HG02759 (cell line): ENCODE results near the gene OR2T4.

Experiments used
- ATAC-seq: cut with Tn5 transposase; IDR thresholded peaks from one replicate; pipeline ENCODE4 v1.9.1; 2021; ENCODE audit warnings: mild to moderate bottlenecking, moderate library complexity; ENCODE audit not compliant: unreplicated experiment

Gene OR2T4, protein sequence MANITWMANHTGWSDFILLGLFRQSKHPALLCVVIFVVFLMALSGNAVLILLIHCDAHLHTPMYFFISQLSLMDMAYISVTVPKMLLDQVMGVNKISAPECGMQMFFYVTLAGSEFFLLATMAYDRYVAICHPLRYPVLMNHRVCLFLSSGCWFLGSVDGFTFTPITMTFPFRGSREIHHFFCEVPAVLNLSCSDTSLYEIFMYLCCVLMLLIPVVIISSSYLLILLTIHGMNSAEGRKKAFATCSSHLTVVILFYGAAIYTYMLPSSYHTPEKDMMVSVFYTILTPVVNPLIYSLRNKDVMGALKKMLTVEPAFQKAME

GRCh38 chr1:248361121-248361715 is at the start of gene OR2T4:
Gene OR2T4, plus strand, starts transcription at chr1:248361665. Its CDS starts 0 bp downstream, at chr1:248361665.
- ATAC-seq, result no peak

DNA sequence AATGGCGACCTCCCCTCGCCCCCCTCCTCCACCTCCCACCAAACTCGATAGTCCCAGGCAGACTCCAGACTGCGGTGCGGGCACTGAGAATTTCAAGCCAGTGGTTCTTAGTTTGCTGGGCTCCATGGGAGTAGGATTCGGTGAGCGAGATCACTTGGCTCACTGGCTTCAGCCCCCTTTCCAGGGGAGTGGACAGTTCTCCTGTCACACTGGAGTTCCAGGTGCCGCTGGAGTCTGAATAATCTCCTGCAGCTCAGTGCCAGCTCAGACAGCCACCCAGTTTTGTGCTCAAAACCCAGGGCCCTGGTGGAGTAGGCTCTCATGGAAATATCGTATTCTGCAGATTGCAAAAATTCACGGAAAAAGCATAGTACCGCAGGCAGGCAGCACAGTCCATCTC is 44.7 kb upstream of the OR2T4 start:
- no peak for ATAC-seq

- no peak for ATAC-seq
Observed at GRCh38 chr1:248324468-248324867, 37.0 kb upstream of the OR2T4 start, which contains the start of gene OR2M7. Gene OR2M7, minus strand, starts transcription at chr1:248324568. Its CDS starts 0 bp downstream, at chr1:248324568.

DNA sequence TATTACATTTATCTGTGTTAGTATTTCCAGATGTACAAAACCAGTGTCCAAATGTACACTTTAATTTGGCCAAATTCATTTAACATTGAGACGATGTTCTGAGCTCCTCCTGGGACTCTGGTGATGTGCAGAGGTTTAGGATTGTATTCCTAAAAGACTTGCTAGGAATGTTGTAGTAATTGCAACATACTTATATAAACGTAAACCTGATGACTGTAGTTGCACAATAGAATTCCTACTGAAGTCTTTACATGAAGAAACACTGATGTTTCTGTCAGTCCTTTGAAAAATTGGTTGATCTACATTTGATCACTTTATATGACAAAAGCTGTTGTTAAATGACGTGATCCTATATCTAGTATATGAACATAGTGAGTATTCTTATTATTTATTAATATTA is 18.0 kb upstream of the OR2T4 start:
- no peak for ATAC-seq

DNA sequence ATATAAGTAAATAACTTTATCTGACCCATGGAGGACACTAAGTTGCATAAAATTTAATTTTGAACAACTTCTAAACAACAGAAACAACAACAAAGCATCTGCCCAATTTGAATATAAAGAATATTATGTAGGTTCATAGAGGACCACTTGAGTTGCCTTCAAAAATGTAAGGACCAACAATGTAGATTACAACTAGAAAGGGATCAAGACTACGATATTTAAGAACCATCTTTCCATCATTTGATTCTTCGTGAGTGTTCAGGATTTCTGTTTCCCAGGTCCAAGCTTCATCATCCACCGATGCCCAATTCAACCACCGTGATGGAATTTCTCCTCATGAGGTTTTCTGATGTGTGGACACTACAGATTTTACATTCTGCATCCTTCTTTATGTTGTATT is 13.0 kb upstream of the OR2T4 start, which contains the start of gene OR14C36:
Gene OR14C36, plus strand, starts transcription at position 301 of the 400 bp plus-strand sequence. Its CDS starts 0 bp downstream, at position 301.
- ATAC-seq, result no peak

DNA sequence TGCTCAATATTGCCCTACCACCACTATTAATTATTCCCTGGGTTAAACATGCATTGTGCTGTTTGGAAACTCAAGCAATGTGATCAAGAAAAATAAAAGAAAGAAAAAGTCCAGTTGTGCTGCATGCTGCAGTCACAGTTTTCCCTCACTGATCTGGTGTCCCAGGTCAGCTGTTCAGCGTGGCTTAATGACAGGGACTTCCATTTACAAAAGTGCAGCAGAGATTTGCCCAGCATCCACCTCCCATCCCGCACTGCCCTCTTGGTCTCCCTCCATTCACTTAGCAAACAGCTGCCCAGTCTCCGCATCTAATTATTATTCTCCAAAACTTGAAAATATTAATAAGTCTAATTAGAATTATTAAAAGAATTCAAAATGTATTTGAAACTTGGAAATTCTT is 2.0 kb upstream of the OR2T4 start:
- ATAC-seq, result no peak

GRCh38 chr1:248366609-248367008 is 5.1 kb downstream of the OR2T4 start:
- ATAC-seq, result no peak

DNA sequence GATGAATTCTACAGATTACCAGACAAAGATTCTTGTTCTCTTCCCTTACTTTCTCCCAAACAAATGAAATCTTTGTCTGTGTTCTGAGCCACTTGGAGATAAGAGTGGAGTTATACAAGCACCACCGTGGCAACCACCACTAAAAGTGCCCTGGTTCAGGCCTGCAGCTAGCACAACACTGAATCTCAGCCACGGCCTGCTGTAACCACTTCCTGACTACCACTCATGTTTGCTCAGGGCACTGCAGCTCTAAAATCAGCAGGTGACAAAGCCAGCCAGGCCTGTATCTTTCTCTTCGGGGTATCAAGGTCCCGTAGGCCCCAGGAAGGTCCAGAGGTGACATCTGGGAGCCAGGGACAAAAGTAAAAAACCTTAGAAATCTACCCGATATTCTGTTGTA is 10.9 kb downstream of the OR2T4 start:
- ATAC-seq, result no peak

GRCh38 chr1:248373761-248374160 is 12.3 kb downstream of the OR2T4 start:
- no peak for ATAC-seq

DNA sequence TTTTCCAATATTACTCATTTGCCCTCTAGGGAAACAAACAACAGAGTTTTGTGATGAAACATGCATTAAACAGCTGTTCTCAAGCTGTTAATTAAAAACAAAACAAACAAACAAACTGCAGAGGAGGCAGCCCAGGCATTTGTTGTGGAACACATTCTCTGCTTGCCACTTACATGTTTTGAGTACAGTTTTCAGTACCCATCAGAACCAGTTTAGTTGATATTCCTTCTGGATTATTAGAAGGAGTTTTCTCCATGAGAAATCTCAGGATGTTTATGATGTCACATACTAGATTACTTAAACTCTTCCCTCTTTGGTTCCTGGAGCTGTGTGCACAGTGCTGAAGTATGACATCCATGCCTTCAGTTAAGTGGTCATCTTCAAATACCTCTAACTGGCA is 14.0 kb downstream of the OR2T4 start, which contains the start of gene OR2T6:
Gene OR2T6, plus strand, starts transcription at position 301 of the 400 bp plus-strand sequence. CDS start 11,863 bp downstream, outside the sequence.
- ATAC-seq, result no peak

DNA sequence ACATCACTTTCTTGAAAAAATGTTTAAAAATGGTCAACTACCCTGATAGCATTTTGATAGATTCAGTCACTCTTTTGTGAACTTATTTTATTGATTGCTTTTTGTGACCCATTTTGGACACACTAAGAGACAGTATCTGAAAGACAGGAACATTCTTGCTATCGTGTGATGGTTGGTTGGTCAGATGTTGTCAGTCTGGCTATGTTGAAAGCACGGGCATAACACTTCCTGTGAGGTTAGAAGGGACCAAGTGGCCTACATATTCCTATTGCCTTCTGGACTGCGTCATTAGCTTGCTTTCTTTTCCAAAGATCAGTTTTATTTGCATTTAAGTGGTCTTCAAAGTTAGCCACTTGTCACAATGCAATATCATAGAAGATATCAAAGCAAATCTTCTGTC is 15.5 kb downstream of the OR2T4 start:
- ATAC-seq, result no peak

DNA sequence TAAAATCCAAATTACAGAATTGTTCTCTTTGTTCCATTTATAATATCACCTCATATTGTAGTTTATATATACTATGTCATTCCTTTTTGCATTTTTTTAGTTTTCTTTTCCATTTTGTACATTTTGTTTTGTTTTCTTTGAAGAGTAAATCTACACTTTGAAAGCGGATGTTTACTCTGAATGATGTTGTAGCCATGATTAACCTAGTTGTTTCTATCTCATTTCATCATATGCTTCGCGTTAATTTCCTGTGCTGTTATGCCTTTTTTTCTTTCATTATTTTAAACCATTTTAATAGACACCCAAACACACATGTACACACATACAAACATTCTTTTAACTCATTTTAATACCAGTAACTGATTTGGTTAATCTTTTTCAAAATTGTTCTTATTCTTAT is 19.4 kb downstream of the OR2T4 start:
- no peak for ATAC-seq

- no peak for ATAC-seq
Observed at GRCh38 chr1:248388426-248388825, 27.0 kb downstream of the OR2T4 start.

- no peak for ATAC-seq
Observed at GRCh38 chr1:248393050-248393449, 31.6 kb downstream of the OR2T4 start.

DNA sequence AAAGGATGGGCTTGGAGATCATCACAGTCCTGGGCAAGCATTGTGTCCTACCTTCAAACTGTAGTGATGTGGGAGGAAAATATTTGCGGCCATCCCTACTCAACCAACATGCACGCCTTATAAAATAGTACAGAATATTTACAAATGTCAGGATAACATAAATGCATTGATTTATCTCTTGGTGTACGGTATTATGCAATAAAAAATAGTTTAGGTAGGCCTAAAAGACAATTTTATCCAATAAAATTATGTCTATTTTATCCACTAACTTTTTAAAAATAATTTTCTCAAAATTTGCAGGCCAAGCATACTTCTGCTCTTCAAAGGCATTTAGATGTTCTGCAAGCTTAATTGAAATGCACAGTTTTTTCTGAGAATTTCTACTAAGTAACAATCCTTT is 41.3 kb downstream of the OR2T4 start, which contains the start of gene OR2T1:
Gene OR2T1, plus strand, starts transcription at position 301 of the 400 bp plus-strand sequence. CDS start 3,100 bp downstream, outside the sequence.
- ATAC-seq, result no peak

DNA sequence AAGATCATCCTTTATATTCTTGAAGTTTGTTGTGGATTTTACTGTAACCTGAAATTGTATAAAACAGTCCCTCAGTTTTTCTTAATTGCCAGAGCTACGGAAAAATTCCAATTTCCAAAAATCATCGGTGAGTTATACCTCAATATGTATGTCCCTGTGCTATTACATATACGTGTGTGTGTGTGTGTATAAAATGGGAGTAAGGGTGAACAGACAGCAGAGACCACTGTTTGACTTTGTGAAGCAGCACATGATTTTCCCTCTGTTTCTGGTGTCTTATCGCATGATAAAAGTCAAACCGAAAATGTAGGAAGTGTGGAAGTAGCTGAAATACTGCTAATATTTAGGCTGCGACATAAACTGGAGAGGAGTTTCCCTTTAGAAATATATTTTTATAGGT is 42.6 kb downstream of the OR2T4 start:
- no peak for ATAC-seq

DNA sequence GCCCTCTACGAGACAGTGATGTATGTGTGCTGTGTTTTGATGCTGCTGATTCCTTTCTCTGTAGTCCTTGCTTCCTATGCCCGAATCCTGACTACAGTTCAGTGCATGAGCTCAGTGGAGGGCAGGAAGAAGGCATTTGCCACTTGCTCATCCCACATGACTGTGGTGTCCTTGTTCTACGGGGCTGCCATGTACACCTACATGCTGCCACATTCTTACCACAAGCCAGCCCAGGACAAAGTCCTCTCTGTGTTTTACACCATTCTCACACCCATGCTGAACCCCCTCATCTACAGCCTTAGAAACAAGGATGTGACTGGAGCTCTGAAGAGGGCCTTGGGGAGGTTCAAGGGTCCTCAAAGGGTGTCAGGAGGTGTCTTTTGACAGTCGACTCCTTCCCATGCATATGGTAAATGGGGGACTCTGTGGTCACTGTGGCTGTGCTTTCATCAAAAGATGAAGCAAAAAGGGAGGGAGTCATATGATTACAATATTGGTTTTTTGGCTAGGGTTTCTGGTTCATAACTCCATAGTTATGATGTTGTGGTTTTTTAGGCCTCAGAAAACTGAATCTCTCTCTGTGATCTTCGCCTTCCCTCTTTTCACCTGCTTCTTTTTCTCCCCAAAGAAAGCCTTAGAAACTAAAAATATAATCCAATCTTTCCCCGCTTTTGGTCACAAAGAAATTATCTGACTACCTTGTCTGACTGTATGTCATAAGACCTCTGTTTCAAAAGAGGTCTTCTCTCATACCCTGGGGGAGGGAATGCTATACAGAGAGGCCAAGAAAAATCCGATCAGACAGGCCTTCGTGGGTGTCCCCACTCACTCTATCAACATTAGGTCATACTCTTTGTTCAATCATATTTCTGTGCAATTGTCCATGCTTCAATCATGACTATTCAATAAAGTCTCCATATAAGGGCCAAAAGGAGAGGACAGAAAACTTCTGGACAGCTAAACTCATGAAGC is 45.5 kb downstream of the OR2T4 start:
- ATAC-seq, result no peak
